HTR-8/SVneo (cell line): ENCODE results near the gene GSX1.
"Not testable (repeated sequence)": the region's sequence is repeated elsewhere in the genome, so short reads cannot be mapped to it uniquely, and the experiment has no call there.

Experiments
- DNase-seq: peaks from one replicate; pipeline ENCODE4 v3.0.0; 2011; ENCODE audit warnings: low spot score, mixed read lengths; ENCODE audit not compliant: insufficient read length
- FAIRE-seq: peaks from 2 replicates; lab custom pipeline; 2011; peaks lifted over from hg19 to GRCh38; lab: Jason Lieb, UNC

Gene GSX1

GRCh38 chr13:27793507-27794367 is 1.5 kb downstream of the GSX1 start:
- FAIRE-seq (no peak), DNase-seq (no peak)

- DNase-seq (no peak), FAIRE-seq (no peak)
Measured at GRCh38 chr13:27794368-27794691, 2.0 kb downstream of the GSX1 start.

GRCh38 chr13:27794921-27795717 is 2.8 kb downstream of the GSX1 start:
- DNase-seq = no peak
- FAIRE-seq = no peak

GRCh38 chr13:27795718-27796019 is 3.4 kb downstream of the GSX1 start:
- DNase-seq (no peak), FAIRE-seq (no peak)

- DNase-seq (no peak), FAIRE-seq (no peak)
Measured at GRCh38 chr13:27796544-27797227, 4.4 kb downstream of the GSX1 start.

GRCh38 chr13:27797228-27797624 is 4.9 kb downstream of the GSX1 start:
- FAIRE-seq = no peak
- DNase-seq = no peak

- no peak for FAIRE-seq
- no peak for DNase-seq
Measured at GRCh38 chr13:27806744-27807387, 14.6 kb downstream of the GSX1 start.

GRCh38 chr13:27808851-27809550 is 16.7 kb downstream of the GSX1 start:
- DNase-seq (no peak), FAIRE-seq (no peak)

GRCh38 chr13:27810009-27810408 is 17.7 kb downstream of the GSX1 start:
- DNase-seq (no peak), FAIRE-seq (no peak)

- FAIRE-seq = no peak
- no peak for DNase-seq
Measured at GRCh38 chr13:27810461-27810860, 18.2 kb downstream of the GSX1 start.

- FAIRE-seq (no peak), DNase-seq (no peak)
Measured at GRCh38 chr13:27813826-27814225, 21.5 kb downstream of the GSX1 start.

- FAIRE-seq, DNase-seq: not testable (repeated sequence)
Measured at GRCh38 chr13:27817832-27818231, 25.5 kb downstream of the GSX1 start.

GRCh38 chr13:27820524-27821482 is 28.5 kb downstream of the GSX1 start:
- no peak for FAIRE-seq
- DNase-seq = no peak

GRCh38 chr13:27821566-27821965 is 29.3 kb downstream of the GSX1 start:
- FAIRE-seq = no peak
- DNase-seq = no peak

GRCh38 chr13:27822258-27822872 is 30.1 kb downstream of the GSX1 start:
- FAIRE-seq (no peak), DNase-seq (no peak)

- FAIRE-seq = no peak
Measured at GRCh38 chr13:27822873-27823311, 30.6 kb downstream of the GSX1 start.

GRCh38 chr13:27824121-27824520 is 31.8 kb downstream of the GSX1 start:
- FAIRE-seq (no peak), DNase-seq (no peak)

More at GRCh38 chr13:27822873-27823311, 30.6 kb downstream of the GSX1 start:
- no peak for DNase-seq

- FAIRE-seq = no peak
- DNase-seq = no peak
Measured at GRCh38 chr13:27825072-27825471, 32.8 kb downstream of the GSX1 start.
